Kidney tubule cell (primary cell): ENCODE measurements around the gene SHISA6.

Source experiments
- DNase-seq: peaks from one replicate; pipeline ENCODE4 v3.0.0-alpha.2; 2018; ENCODE audit warnings: low spot score

The SHISA6 gene

GRCh38 chr17:11353601-11354000, 112.6 kb downstream of the SHISA6 start:
- DNase-seq: no peak

DNA sequence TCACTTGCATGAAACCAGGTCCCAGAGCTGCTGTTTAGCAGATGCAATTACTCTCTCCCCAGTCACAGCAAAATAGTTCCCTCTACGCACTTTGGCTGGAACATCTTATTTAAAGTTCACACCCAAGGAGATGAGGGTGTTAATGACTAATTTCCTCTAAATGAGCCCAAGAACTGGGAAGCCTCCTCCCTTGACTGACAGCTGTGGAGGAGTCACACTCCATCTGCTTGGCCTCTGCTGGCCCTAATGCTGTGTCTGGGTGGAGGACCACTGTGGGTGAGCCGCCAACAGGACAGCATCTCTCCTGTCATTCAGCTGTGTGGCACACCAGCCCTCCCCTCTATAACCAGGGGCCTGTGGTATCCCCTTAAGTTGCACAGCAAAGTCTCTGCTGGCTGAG, 115.4 kb downstream of the SHISA6 start:
- DNase-seq: no peak

DNA sequence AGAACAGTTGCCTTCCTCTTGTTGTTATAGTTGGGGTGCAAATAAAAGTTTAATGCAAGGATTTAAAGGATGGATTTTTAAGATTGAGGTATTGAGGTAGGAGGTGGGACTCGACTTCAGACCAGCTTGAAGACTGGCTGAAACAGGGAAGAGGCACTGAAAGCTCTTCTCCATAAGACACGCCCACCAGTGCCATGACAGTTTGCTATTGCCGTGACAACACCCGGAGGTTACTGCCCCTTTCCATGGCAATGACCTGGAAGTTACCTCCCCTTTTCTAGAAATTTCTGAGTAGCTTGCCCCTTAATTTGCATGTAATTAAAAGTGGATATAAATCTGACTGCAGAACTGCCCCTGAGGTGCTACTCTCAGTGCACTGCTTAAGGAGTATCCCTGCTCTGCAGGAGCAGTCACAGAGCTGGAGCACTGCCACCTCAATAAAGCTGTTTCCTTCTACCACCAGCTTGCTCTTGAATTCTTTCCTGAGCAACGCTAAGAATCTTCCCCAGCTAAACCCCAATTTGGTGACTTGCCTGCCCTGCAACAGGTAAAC, 122.6 kb downstream of the SHISA6 start:
- DNase-seq: no peak

- no peak for DNase-seq
These were observed 125.3 kb downstream of the SHISA6 start for GRCh38 chr17:11366272-11366850.

GRCh38 chr17:11369575-11369974, 128.6 kb downstream of the SHISA6 start:
- DNase-seq: no peak

- no peak for DNase-seq
These were observed 131.7 kb downstream of the SHISA6 start for GRCh38 chr17:11372692-11373091.

DNA sequence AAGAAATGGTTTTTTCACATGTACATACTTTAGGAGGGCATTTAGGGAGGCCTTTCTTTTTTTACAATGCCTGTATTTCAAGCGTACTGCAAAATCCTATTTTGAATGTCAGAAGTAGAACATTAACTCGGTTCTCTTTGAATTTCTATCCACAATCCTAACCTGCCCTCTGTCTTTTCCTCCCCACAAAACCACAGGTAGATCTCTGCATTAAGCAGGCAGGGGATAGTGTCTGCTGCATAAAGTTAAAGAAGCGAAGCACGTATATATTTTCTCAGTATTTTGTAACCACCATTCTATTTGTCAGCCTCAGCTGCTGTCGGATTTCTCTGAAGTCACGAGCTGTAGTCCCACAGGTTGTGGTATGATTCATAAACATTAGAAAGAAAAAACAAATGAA, 137.5 kb downstream of the SHISA6 start:
- peak; percentile 20 for DNase-seq

- DNase-seq: no peak
These were observed 139.7 kb downstream of the SHISA6 start for GRCh38 chr17:11380761-11381160.

GRCh38 chr17:11383157-11383556, 142.1 kb downstream of the SHISA6 start:
- no peak for DNase-seq

- no peak for DNase-seq
These were observed 143.1 kb downstream of the SHISA6 start for GRCh38 chr17:11384131-11384530.

DNA sequence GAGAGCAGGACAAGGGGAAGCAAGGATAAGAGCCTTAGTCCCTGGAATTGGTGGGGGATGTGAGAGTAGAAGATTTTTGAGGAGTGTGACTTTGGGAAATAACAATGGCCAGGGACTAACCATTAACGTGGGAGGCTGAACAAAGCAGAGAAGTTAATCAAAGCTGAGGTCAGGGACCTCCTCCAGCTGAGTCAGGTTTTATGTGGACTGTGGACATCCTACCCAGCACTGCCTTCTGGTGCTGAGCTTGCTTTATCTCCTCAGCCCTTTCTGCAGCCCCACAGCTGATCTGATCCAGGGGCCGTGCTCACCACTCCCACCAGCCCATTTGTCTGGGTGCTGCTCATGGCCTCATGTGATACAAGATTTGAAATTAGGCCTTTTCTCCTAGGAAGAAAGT, 146.6 kb downstream of the SHISA6 start:
- peak; percentile 3 for DNase-seq

- no peak for DNase-seq
These were observed 147.0 kb downstream of the SHISA6 start for GRCh38 chr17:11388054-11388453.

DNA sequence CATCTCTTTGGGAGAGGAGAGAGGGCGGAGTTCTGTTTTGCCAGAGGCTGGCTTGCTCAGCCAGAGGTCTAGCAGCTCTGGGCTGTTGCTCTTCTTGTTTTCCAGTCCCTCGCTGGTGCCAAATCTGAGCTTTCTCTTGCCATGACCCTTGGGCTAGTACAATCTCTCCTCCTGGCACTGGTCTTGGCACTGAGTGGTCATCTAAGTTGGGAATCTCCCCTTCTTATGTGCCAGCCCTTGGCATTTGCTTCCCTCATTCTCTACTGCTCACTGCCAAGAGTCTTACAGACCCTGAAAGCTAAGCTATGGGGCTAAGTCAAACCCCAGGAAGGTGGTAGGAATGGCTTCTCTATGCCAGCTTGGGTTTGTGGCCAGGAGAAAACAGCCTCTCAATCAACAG, 148.6 kb downstream of the SHISA6 start:
- DNase-seq: no peak

DNA sequence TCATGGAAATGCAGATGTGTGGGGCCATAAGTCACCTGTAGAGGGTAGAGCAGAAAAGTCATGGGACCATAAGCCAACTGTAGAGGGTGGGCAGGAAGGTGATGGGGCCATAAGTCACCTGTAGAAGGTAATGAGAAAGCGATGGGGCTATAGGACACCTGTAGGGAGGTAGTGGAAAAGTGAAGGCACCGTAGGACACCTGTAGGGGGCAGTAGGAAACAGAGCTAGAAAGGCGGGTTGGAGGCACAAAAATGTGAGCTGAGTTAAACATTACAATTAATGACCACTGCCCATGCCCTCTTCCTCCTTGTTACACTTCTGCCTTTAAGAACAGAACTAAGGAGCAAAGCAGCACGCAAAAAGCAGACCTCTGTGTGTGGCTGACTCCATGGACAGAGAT, 150.1 kb downstream of the SHISA6 start:
- peak; percentile 26 for DNase-seq

GRCh38 chr17:11404431-11405276, 163.6 kb downstream of the SHISA6 start:
- DNase-seq: peak; percentile 88

DNA sequence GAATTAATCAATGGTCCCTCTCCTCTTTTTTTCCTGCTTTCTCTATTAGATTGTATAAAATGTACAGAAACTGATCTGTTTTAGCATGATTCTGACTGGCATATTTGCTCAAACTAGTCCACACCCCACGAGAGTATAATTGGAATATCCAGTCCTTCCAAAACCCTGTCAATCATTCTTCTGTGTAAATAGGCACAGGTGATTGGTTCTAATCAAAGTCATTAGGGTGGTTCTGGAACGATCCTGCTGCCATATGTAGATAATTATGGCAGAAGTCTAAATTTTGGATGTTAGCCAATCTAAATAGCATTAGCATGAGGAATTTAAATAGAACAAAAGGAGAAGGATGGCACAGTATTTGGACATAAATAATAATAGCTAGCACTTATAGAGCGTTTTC, 165.7 kb downstream of the SHISA6 start:
- no peak for DNase-seq

DNA sequence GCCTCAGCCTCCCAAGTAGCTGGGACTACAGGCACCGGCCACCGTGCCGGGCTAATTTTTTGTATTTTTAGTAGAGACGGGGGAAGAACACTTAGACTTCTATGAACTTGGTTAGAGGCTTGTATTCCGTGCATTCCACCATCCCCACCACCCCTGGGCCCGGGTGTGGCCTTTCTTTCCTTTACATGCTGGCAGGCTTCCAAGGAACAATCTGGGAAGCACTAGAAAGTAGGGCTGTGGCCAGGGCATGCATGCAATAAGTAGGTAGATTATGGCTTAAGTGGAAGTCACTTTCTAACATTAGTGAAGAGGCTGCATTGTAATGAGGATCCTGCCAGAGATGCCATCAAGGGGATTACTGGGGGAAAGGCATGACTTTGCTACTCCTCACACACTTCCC, 171.6 kb downstream of the SHISA6 start:
- no peak for DNase-seq

- DNase-seq: no peak
These were observed 177.3 kb downstream of the SHISA6 start for GRCh38 chr17:11418342-11418741.

DNA sequence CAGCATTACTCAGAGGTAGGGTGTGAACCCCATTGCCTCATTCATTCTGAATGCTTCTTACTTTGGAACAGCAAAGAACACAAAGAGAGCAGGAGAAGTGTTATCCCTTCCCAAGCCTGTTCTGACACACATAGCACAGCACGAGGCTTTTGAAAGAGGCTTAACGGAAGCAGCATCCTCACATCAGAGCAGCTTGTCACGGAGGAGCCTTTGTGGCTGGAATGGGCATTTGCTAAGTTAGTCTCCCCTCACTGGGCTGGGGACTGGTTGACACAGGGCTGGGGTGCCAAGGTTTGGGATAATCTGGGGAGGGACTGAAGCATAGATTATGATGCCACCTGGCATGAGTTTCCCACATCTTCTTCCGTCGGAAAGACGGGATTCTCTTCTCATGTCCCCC, 189.7 kb downstream of the SHISA6 start:
- DNase-seq: no peak

DNA sequence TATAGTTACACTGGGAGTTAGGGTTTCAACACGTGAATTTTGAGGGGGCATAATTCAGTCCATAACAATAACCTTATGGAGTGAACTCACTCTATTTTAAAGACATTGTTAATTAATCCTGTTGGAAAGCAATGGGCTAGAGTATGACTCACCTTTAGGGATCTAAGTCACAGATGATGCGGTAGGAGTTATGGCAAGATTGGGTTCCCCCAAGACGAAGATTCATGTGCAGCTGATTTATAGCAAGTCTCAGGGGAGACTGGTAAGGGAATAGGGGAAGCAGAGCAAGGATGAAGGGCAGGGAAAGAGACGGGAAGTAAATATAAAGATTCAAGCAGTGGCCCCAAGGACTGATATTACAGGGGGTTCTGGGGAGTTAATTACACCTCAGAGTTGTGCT, 197.7 kb downstream of the SHISA6 start:
- no peak for DNase-seq

- no peak for DNase-seq
These were observed 200.0 kb downstream of the SHISA6 start for GRCh38 chr17:11441004-11441403.

DNA sequence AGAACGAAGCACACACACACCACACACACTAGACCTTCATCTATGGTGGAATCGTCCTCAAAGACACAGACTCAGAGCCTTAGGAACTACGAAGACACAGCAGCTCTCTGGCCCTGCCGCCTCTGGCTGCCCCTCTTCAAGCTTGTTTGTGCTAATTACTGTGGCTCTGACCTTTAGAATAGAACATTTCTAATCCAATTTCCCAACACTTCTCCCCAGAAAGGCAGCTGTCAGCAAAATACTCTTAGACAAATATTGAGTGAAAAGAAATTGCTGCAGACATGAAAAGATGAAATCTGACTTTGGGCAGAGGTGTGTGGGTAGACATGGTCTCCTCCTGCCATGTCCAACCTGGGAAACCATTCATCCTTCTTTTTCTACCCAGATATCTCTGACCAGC, 205.3 kb downstream of the SHISA6 start:
- DNase-seq: no peak

- DNase-seq: no peak
These were observed 213.1 kb downstream of the SHISA6 start for GRCh38 chr17:11454096-11454495.

DNA sequence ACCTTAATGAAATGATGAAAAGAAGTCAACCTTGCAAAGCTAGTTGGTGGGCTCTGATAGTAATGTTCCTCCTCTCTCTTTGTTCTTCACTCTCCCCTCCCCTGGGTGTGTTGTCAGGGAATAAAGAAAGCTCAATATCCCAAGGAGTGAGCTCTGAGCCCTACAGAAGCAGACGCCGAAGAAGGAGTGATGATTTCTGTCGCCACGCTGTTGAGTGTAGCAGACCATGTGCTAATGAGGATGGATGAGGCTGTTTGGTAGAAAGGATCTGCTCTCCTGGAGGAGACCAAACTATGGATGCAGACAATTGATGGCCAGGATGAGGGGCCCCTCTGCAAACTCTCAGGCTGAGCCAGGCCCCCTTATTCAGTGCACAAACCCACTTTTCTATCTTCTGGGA, 217.3 kb downstream of the SHISA6 start:
- no peak for DNase-seq
